NCI-H524 treated with DMSO at 0.1 percent for 48 hours (cell line): ENCODE results near the gene CENPX.

Source experiments
- DNase-seq: peaks from one replicate; lab custom pipeline; 2025; lab: John Stamatoyannopoulos, UW

The CENPX gene

GRCh38 chr17:82012261-82012639 is 10.4 kb downstream of the CENPX start:
- DNase-seq: no peak

- no peak for DNase-seq
Observed at GRCh38 chr17:82011617-82012187, 11.0 kb downstream of the CENPX start.

GRCh38 chr17:82010575-82011525 is 11.8 kb downstream of the CENPX start:
- DNase-seq: no peak

GRCh38 chr17:82009413-82009812 is 13.3 kb downstream of the CENPX start:
- no peak for DNase-seq

- DNase-seq: no peak
Observed at GRCh38 chr17:82008941-82009405, 13.7 kb downstream of the CENPX start.

GRCh38 chr17:82008258-82008940 is 14.3 kb downstream of the CENPX start:
- no peak for DNase-seq

- no peak for DNase-seq
Observed at GRCh38 chr17:82007495-82008257, 15.0 kb downstream of the CENPX start.

GRCh38 chr17:82007228-82007494 is 15.5 kb downstream of the CENPX start:
- DNase-seq: no peak

- no peak for DNase-seq
Observed at GRCh38 chr17:82006468-82007227, 16.0 kb downstream of the CENPX start.

GRCh38 chr17:82005701-82006348 is 16.9 kb downstream of the CENPX start:
- DNase-seq: no peak

GRCh38 chr17:82004517-82005455 is 17.9 kb downstream of the CENPX start:
- DNase-seq: no peak

- DNase-seq: no peak
Observed at GRCh38 chr17:82003411-82004381, 19.0 kb downstream of the CENPX start.

GRCh38 chr17:82001571-82002056 is 21.1 kb downstream of the CENPX start:
- no peak for DNase-seq

GRCh38 chr17:82000803-82001570 is 21.7 kb downstream of the CENPX start:
- DNase-seq: peak; percentile 56

- no peak for DNase-seq
Observed at GRCh38 chr17:81999976-82000802, 22.5 kb downstream of the CENPX start.

- no peak for DNase-seq
Observed at GRCh38 chr17:81999587-81999975, 23.1 kb downstream of the CENPX start.
